ENCODE measurements around the gene RGS14.

RGS14 gene

GRCh38 chr5:177357459-177358351 lies at the start of gene RGS14:
TSS of gene RGS14 (plus strand) at chr5:177357924. CDS start at chr5:177358025, 101 bp downstream.
- H3K4me3 ChIP-seq (ENCODE audit: low read depth, low read length): peak within 1 kb of the TSS; percentile 76
- DNase-seq (ENCODE audit: low read depth): peak; percentile 87
- TF ChIP-seq CTCF (IDR thresholded peaks at IDR 0.05; ENCODE audit: low read depth, low read length, missing control alignments): no peak

- no peak overlapping the region for H3K4me3 ChIP-seq (ENCODE audit: low read depth, low read length)
- TF ChIP-seq CTCF (IDR thresholded peaks at IDR 0.05; ENCODE audit: low read depth, low read length, missing control alignments): no peak
- no peak for DNase-seq (ENCODE audit: low read depth)
These were observed 49.0 kb upstream of the RGS14 start for GRCh38 chr5:177308740-177309139.

- no peak for DNase-seq (ENCODE audit: low read depth)
These were observed 48.2 kb upstream of the RGS14 start for GRCh38 chr5:177309351-177310191.

GRCh38 chr5:177310332-177310731 lies 47.4 kb upstream of the RGS14 start:
- no peak for TF ChIP-seq CTCF (IDR thresholded peaks at IDR 0.05; ENCODE audit: low read depth, low read length, missing control alignments)
- H3K4me3 ChIP-seq (ENCODE audit: low read depth, low read length): peak overlapping the region; percentile 77
- DNase-seq (ENCODE audit: low read depth): no peak

More at GRCh38 chr5:177309351-177310191, 48.2 kb upstream of the RGS14 start:
- no peak overlapping the region for H3K4me3 ChIP-seq (ENCODE audit: low read depth, low read length)
- peak; percentile 94 for TF ChIP-seq CTCF (IDR thresholded peaks at IDR 0.05; ENCODE audit: low read depth, low read length, missing control alignments)

GRCh38 chr5:177310757-177311391 lies 46.9 kb upstream of the RGS14 start:
- peak overlapping the region; percentile 77 for H3K4me3 ChIP-seq (ENCODE audit: low read depth, low read length)
- TF ChIP-seq CTCF (IDR thresholded peaks at IDR 0.05; ENCODE audit: low read depth, low read length, missing control alignments): no peak
- DNase-seq (ENCODE audit: low read depth): no peak

- DNase-seq (ENCODE audit: low read depth): no peak
- H3K4me3 ChIP-seq (ENCODE audit: low read depth, low read length): peak overlapping the region; percentile 77
These were observed 46.4 kb upstream of the RGS14 start for GRCh38 chr5:177311392-177311722.

More at GRCh38 chr5:177311392-177311722, 46.4 kb upstream of the RGS14 start:
- TF ChIP-seq CTCF (IDR thresholded peaks at IDR 0.05; ENCODE audit: low read depth, low read length, missing control alignments): no peak

Data from GM12864 (cell line).